Coronary artery (tissue), 2 donors: ENCODE measurements around the gene ACOXL.
A peak's percentile ranks its signal among the peaks of the same experiment; 100 is the strongest.

Experiments
- DNase-seq: peaks from one replicate; pipeline ENCODE4 v3.0.0-alpha.2; 2017; ENCODE audit warnings: low spot score
- H3K27ac ChIP-seq, 2 donors: fragments of 200-600 bp; sonication (generic); one replicate each; pipeline ENCODE4 v1.5.1; 2016 to 2019
- H3K4me3 ChIP-seq: fragments of 200-600 bp; sonication (generic); 2 replicates; pipeline ENCODE4 v1.5.1; 2016; ENCODE audit warnings: mild to moderate bottlenecking, moderate library complexity
- TF ChIP-seq, protein P1 (sequence below): fragments of 200-600 bp; sonication (generic); IDR thresholded peaks from one replicate; pipeline ENCODE4 v1.5.1; 2019; ENCODE audit warnings: antibody characterized with exemption

The ACOXL gene

DNA sequence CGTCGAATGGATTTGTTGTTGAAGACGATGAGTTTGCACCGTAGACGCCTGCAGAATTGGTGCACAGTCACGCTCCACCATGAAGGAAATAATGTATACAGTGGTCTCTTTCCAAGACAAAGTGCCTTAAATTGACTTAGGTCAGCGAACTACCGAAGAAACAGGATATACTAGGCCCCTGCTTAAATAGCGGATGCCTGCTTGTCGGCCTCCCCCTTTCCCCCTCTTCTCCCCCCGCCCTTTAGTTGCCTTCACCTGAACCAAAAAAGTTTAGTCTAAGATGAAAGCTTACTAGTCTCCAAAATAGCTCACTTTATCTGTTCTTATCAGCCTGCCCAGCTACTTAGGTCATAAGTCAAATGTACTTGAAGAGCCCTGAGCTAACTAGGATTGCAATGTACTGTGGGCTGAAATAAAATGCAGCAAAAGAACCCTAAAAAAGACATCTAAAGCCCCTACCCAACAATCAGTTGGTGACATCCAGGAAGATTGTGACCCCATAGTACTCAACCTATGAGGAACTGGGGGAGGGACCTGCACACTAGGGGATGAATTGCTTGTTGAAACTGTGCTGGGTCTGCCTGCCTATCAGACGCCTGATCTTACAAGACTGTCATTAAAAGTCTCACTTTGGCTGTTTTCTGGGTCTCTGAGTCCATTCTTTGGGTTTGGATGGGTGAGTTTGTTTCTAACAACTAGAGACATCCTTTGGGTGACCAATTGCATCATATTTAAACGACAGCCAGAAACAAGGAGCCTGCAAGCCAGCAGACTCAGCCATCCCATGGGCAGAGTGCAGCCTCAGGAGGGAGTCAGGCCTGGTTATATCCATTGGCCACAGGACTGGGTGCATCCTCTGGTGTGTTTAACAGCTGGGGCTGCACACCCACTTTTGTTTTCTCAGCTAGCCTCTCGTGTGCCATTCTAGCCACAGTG lies 14.5 kb downstream of the ACOXL start:
- TF ChIP-seq, protein P1, sequence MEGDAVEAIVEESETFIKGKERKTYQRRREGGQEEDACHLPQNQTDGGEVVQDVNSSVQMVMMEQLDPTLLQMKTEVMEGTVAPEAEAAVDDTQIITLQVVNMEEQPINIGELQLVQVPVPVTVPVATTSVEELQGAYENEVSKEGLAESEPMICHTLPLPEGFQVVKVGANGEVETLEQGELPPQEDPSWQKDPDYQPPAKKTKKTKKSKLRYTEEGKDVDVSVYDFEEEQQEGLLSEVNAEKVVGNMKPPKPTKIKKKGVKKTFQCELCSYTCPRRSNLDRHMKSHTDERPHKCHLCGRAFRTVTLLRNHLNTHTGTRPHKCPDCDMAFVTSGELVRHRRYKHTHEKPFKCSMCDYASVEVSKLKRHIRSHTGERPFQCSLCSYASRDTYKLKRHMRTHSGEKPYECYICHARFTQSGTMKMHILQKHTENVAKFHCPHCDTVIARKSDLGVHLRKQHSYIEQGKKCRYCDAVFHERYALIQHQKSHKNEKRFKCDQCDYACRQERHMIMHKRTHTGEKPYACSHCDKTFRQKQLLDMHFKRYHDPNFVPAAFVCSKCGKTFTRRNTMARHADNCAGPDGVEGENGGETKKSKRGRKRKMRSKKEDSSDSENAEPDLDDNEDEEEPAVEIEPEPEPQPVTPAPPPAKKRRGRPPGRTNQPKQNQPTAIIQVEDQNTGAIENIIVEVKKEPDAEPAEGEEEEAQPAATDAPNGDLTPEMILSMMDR = no peak
- no peak overlapping the region for H3K27ac ChIP-seq
- H3K4me3 ChIP-seq = no peak overlapping the region
- DNase-seq = no peak

DNA sequence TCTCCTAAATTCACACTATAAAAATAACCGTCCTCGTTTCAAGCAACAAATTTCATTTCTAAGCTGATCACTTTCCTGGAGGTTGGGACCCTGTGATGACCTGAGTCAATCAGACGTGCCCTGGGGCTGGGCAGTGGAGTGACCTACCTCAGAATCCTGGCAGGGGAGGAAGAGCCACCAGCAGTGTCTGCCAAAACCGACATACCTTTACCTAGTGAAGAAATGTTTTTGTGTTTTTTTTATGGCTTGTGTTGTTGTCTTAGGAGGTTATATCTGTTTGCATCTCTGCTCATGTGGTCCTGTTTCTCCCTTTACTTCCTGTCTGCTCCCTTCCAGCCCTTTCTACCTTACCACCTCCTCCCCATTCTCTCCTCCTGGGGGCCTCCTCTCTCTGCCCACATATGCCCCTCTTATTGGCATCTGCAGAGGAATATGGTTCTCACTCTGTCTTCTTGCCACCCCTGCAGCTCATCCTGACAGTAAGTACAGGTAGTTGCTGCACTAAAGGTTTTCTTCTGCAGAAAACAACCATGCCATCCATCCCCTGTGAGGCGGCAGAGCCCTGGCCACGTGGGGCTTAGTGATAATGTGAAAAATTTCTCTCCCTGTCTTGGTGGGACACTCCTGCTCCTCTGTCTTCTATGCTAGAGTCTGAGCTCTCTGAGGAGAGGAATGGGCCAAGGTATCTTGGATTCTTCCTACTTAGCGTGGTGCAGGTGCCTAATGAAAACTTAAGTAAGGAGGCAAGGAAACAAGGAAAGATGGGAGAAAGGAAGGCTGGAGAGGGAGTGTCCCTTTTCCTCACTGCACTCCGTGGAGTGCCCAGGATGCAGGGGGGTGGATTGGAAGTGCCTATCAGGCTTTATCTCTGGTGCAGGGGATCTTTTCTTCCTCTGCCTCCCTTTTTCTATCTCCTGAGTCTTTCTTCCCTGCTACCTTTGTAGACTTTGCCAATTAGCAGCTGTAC lies 15.4 kb downstream of the ACOXL start:
- TF ChIP-seq, protein P1 = no peak
- H3K4me3 ChIP-seq = no peak overlapping the region
- DNase-seq = no peak
- no peak overlapping the region for H3K27ac ChIP-seq

DNA sequence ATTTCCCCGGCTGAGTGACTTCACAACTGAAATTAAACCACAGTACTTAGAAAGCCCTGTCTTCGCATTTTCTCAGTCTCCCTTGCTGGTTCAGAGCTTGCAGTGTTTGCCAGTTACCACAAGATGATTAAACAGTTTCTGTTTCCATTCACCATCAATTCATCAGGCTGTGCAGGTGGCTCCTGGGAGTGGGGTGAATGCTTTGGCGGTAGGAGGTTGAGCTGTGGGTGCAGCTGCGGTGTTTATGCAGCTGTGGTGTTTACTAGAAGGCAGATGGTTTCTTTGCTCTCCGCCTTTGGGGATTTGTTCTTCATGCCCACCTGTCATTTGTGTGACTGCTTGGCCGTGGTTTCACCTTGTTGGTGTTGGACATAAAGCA lies 16.1 kb downstream of the ACOXL start:
- TF ChIP-seq, protein P1 = no peak
- no peak overlapping the region for H3K27ac ChIP-seq
- H3K4me3 ChIP-seq = no peak overlapping the region
- DNase-seq = no peak

DNA sequence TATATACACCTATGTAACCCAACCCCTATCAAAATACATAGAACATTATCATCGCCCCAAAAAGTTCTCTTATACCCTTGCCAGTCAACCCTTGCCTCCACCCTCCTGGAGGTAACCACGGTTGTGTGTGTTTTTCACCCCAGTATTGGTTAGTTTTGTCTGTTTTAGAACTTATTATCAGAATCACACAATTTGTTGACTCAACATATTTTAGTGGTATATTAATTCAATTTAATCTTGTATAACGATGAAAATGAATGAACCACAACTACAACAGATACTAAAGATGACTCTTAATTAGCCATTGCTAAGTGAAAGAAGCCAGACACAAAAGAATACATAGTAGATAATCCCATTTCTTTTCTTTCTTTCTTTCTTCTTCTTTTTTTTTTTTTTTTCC lies 19.3 kb downstream of the ACOXL start:
- no peak overlapping the region for H3K4me3 ChIP-seq
- no peak overlapping the region for H3K27ac ChIP-seq
- TF ChIP-seq, protein P1 = no peak
- DNase-seq = no peak

DNA sequence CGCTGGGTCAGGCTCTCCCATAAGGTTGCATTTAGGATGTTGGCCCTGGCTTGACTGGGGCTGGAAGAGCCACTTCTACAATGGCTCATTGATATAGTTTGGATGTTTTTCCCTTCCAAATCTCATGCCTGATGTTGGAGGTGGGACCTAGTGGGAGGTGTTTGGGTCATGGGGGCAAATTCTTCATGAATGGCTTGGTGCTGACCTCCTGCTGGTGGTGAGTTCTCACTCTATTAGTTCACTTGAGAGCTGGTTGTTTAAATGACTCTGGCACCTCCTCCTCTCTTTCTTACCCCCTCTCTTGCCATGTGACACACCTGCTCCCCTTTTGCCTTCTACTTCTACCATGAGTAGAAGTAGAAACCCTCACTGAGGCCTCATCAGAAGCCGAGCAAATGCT lies 20.5 kb downstream of the ACOXL start:
- TF ChIP-seq, protein P1 = no peak
- Histone ChIP-seq H3K4me3 (no peak overlapping the region), H3K27ac (no peak overlapping the region)
- no peak for DNase-seq

DNA sequence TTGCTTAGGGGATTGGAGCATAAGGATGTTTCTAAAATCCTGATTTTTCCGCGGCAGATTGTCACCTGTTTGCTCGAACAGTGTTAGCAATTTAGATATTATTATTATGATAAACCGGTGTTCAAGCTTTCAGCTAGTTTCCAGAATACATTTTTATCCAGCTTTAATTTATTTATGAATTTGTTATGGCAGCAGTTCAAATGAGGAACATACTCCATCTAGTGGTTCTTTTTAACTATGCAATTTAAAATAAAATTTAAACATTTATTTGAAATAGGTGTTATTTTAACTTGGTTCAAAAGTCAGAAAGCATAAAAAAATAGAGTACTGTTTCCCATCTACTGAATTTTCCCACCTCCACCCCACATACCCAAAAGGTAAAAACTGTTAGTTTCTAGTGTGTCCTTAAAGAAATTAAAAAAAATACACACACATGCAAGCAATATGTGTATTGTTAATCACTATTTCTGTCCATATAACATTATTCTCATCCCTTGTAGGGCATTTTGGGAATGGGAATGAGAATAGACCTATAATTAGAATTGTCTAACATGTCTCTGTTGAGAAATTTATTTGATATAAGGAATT lies 23.2 kb downstream of the ACOXL start:
- H3K27ac ChIP-seq = no peak overlapping the region
- no peak overlapping the region for H3K4me3 ChIP-seq
- no peak for DNase-seq
- TF ChIP-seq, protein P1 = peak; percentile 54
